Measurements from ENCODE around the gene FNDC7. TPM values are rescaled to one million over a fixed set of nuclear protein-coding genes. Genes with fewer than 3 reads are reported as not detected.

Gene FNDC7
- total RNA-seq, 1 donor from 2014 or later: not detected

- Histone ChIP-seq H3K4me3 (no peak overlapping the region), H3K9me3 (no peaks in the 10 kb centered on the region), H3K4me1 (no peaks in the 10 kb centered on the region), H3K27me3 (no peaks in the 10 kb centered on the region), H3K27ac (no peak overlapping the region), H3K36me3 (no peaks in the 10 kb centered on the region)
- intact Hi-C loops (cut with DNase I): no loop called here
- DNase-seq: no peak
- no peak for ATAC-seq
- TF ChIP-seq, protein P1, sequence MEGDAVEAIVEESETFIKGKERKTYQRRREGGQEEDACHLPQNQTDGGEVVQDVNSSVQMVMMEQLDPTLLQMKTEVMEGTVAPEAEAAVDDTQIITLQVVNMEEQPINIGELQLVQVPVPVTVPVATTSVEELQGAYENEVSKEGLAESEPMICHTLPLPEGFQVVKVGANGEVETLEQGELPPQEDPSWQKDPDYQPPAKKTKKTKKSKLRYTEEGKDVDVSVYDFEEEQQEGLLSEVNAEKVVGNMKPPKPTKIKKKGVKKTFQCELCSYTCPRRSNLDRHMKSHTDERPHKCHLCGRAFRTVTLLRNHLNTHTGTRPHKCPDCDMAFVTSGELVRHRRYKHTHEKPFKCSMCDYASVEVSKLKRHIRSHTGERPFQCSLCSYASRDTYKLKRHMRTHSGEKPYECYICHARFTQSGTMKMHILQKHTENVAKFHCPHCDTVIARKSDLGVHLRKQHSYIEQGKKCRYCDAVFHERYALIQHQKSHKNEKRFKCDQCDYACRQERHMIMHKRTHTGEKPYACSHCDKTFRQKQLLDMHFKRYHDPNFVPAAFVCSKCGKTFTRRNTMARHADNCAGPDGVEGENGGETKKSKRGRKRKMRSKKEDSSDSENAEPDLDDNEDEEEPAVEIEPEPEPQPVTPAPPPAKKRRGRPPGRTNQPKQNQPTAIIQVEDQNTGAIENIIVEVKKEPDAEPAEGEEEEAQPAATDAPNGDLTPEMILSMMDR (IDR thresholded peaks at IDR 0.05): no peak
These were observed 43.9 kb upstream of the FNDC7 start for GRCh38 chr1:108668777-108669176.

DNA sequence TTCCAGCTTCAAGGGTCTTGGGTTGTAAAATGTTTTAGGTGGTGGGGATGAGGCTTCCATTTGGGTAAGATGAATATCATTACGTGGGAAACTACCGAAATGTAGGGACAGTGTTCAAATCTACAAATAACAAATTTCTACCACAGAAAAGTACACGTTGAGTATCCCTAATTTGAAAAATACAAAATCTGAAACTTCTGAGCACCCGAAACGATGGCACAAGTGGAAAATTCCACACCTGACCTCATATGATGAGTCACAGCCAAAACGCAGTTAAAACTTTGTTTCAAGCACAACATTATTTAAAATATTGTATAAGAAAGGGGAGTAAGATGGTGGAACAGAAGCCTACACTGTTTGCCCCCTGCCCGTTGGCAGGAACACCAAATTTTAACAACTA lies 43.0 kb upstream of the FNDC7 start:
- no peaks in the 10 kb centered on the region for H3K27me3 ChIP-seq
- no peak for DNase-seq
- H3K27ac ChIP-seq: no peak overlapping the region
- TF ChIP-seq, protein P1 (IDR thresholded peaks at IDR 0.05): no peak
- ATAC-seq: no peak
- no peaks in the 10 kb centered on the region for H3K9me3 ChIP-seq
- no peaks in the 10 kb centered on the region for H3K36me3 ChIP-seq
- H3K4me3 ChIP-seq: no peak overlapping the region
- intact Hi-C loops (cut with DNase I): no loop called here
- no peaks in the 10 kb centered on the region for H3K4me1 ChIP-seq

DNA sequence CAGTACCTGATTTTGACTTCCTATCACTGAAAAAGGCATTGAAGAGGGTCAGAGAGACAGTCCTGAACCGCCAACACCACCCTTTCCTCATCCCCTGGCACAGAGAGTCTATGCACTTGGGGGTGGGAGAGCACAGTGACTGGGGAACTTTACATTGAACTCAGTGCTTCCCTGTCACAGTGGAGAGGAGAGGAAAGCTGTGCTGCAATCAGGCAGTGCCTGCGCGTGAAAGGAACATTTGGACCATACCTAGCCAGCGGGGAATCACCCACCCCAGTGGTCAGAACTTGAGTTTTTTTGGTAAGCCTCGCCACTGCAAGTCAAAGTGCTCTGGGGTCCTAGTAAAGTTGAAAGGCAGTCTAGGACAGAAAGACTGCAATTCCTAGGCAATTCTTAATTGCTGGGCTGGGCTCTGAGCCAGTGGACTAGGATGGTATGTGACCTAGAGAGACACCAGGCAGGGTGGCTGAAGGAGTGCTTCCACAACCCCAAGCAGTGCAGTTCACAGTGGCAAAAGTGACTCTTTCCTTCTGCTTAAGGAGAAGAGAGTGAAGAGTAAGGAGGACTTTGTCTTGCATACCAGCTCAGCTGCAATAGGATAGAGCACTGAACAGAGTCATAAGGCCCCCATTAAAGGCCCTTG lies 42.5 kb upstream of the FNDC7 start:
- ATAC-seq (no peak), DNase-seq (no peak)
- H3K9me3 ChIP-seq: no peaks in the 10 kb centered on the region
- H3K27me3 ChIP-seq: no peaks in the 10 kb centered on the region
- intact Hi-C loops (cut with DNase I): no loop called here
- TF ChIP-seq, protein P1 (IDR thresholded peaks at IDR 0.05): no peak
- H3K36me3 ChIP-seq: no peaks in the 10 kb centered on the region
- H3K4me3 ChIP-seq: no peak overlapping the region
- H3K4me1 ChIP-seq: no peaks in the 10 kb centered on the region
- no peak overlapping the region for H3K27ac ChIP-seq

DNA sequence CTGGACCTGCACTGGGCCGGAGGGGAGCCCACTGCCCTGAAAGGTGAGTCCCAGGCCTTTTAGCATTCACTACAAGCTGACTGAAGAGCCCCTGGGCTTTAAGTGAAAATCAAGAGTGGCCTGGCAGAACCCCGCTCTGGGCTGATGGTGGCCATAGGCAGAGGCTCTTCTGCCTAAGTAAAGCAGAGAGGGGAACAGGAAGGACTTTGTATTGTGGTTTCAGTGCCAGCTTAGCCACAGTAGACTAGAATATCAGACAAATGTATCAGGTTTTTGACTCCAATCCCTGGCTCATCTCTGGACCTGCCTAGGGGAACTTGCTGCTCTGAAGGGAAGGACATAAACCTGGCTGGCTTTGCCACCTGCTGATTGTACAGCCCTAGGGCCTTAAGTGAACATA lies 41.6 kb upstream of the FNDC7 start:
- intact Hi-C loops (cut with DNase I): no loop called here
- TF ChIP-seq, protein P1 (IDR thresholded peaks at IDR 0.05): no peak
- no peak for ATAC-seq

DNA sequence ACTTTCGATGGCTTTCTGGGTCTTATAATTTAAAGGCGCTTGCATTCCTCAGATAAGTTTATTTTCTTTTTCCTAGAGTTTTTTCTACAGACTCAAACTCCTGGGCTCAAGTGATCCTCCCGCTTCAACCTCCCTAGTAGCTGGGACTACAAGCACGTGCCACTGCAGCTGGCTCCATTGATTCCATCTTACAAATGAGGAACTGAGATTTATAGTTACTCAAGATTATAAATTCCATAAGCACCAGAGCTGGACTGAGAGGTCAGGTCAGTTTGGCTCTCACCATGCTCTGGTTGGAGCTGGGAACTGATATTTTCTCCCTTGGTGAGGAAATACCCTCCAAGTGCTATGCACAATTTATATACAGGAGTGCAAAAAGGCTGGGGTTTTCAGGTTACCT lies 34.0 kb upstream of the FNDC7 start:
- no peaks in the 10 kb centered on the region for H3K27me3 ChIP-seq
- no peak overlapping the region for H3K27ac ChIP-seq
- TF ChIP-seq, protein P1 (IDR thresholded peaks at IDR 0.05): no peak
- peaks cover 7% of the 10 kb centered on the region for H3K4me1 ChIP-seq
- ATAC-seq (peak; percentile 65), DNase-seq (no peak)
- H3K9me3 ChIP-seq: no peaks in the 10 kb centered on the region
- no peaks in the 10 kb centered on the region for H3K36me3 ChIP-seq
- H3K4me3 ChIP-seq: no peak overlapping the region
- intact Hi-C loops (cut with DNase I): no loop called here

More for the DNA sequence above, 41.6 kb upstream of the FNDC7 start:
- Histone ChIP-seq H3K27ac (no peak overlapping the region), H3K4me1 (no peaks in the 10 kb centered on the region), H3K4me3 (no peak overlapping the region), H3K9me3 (no peaks in the 10 kb centered on the region), H3K27me3 (no peaks in the 10 kb centered on the region), H3K36me3 (no peaks in the 10 kb centered on the region)
- DNase-seq: no peak

All from upper lobe of right lung (tissue), 1 donor.